Measurements from ENCODE around the gene SCN8A.
"Not testable (repeated sequence)": the region's sequence is repeated elsewhere in the genome, so short reads cannot be mapped to it uniquely, and the experiment has no call there.

The SCN8A gene

DNA sequence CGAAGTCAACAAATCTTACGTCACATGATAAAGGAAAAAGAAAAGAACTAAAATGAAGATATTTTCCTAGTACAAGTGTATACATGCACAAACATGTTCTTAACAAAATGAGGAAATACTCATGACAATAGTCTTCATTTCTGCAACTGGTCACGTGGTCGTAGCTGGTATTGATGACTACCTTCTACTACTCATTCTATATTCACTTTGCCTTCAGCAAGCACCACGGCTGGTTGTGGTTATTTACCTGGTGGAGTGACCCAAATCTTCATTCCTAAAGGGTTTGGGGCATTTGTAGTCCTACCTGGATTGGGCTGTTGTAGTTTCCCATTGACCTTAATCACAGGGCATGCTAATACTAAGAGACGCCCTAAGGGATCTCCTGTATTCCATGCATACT is 206.3 kb downstream of the SCN8A start:
- H3K27me3 Mint-ChIP-seq (ENCODE audit: low read depth): no peaks in the 10 kb centered on the region
- no peaks in the 10 kb centered on the region for H3K9me3 Mint-ChIP-seq
- H3K4me3 Mint-ChIP-seq: no peak overlapping the region
- TF ChIP-seq, protein P1, sequence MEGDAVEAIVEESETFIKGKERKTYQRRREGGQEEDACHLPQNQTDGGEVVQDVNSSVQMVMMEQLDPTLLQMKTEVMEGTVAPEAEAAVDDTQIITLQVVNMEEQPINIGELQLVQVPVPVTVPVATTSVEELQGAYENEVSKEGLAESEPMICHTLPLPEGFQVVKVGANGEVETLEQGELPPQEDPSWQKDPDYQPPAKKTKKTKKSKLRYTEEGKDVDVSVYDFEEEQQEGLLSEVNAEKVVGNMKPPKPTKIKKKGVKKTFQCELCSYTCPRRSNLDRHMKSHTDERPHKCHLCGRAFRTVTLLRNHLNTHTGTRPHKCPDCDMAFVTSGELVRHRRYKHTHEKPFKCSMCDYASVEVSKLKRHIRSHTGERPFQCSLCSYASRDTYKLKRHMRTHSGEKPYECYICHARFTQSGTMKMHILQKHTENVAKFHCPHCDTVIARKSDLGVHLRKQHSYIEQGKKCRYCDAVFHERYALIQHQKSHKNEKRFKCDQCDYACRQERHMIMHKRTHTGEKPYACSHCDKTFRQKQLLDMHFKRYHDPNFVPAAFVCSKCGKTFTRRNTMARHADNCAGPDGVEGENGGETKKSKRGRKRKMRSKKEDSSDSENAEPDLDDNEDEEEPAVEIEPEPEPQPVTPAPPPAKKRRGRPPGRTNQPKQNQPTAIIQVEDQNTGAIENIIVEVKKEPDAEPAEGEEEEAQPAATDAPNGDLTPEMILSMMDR (IDR thresholded peaks at IDR 0.05; ENCODE audit: unreplicated experiment in 3 of 3): no peak
- H3K36me3 Mint-ChIP-seq (ENCODE audit: low read depth): no peaks in the 10 kb centered on the region
- H3K4me1 Mint-ChIP-seq: no peaks in the 10 kb centered on the region
- H3K27ac Mint-ChIP-seq: no peak overlapping the region

DNA sequence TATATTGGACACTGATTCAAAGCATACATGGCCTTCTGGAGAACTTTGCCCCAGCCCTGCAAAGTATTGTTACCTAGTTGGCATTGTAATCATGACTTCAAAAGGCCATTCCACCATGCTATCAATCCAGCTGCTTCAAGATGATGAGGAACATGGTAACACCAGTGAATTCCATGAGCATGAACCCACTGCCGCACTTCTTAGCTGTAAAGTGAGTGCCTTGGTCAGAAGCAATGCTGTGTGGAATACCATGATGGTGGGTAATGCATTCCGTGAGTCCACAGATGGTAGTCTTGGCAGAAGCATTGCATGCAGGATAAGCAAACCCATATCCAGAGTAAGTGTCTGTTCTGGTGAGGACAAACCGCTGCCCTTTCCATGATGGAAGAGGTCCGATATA is 207.0 kb downstream of the SCN8A start:
- not testable (repeated sequence) for H3K27me3 Mint-ChIP-seq (ENCODE audit: low read depth); H3K27ac Mint-ChIP-seq; H3K4me3 Mint-ChIP-seq; H3K36me3 Mint-ChIP-seq (ENCODE audit: low read depth); H3K9me3 Mint-ChIP-seq; H3K4me1 Mint-ChIP-seq

- Mint-ChIP-seq H3K36me3 (ENCODE audit: low read depth) (no peaks in the 10 kb centered on the region), H3K27me3 (ENCODE audit: low read depth) (no peaks in the 10 kb centered on the region), H3K9me3 (no peaks in the 10 kb centered on the region), H3K4me1 (no peaks in the 10 kb centered on the region), H3K27ac (no peak overlapping the region), H3K4me3 (no peak overlapping the region)
- TF ChIP-seq, protein P1 (IDR thresholded peaks at IDR 0.05; ENCODE audit: unreplicated experiment in 3 of 3): no peak
These were observed 207.5 kb downstream of the SCN8A start for GRCh38 chr12:51798501-51798900.

DNA sequence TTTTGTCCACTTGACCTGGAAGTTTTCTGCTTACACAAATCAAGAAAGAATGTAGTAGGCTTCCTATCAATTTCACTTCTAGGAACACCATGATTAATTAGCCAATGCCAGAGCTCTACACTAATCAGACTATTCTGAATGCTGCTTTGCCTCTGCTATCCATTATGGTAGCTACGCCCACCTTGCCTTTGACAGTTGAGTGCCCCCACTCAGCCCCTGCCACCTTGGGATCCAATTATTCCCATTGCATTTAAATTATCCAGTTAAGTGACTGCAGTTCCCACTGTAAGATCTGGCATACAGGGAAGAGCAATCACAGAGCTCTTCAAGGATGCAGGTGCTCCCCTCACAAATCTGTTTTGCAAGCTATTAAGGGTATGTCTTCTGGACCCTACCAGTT is 210.0 kb downstream of the SCN8A start:
- Mint-ChIP-seq H3K27ac (no peak overlapping the region), H3K4me3 (no peak overlapping the region), H3K9me3 (no peaks in the 10 kb centered on the region), H3K4me1 (no peaks in the 10 kb centered on the region), H3K36me3 (ENCODE audit: low read depth) (no peaks in the 10 kb centered on the region), H3K27me3 (ENCODE audit: low read depth) (no peaks in the 10 kb centered on the region)
- TF ChIP-seq, protein P1 (IDR thresholded peaks at IDR 0.05; ENCODE audit: unreplicated experiment in 3 of 3): no peak

DNA sequence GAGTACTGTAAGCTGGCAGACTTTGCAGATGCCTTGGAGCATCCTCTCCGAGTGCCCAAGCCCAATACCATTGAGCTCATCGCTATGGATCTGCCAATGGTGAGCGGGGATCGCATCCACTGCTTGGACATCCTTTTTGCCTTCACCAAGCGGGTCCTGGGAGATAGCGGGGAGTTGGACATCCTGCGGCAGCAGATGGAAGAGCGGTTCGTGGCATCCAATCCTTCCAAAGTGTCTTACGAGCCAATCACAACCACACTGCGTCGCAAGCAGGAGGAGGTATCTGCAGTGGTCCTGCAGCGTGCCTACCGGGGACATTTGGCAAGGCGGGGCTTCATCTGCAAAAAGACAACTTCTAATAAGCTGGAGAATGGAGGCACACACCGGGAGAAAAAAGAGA is 215.9 kb downstream of the SCN8A start:
- H3K27me3 Mint-ChIP-seq (ENCODE audit: low read depth): no peaks in the 10 kb centered on the region
- no peak overlapping the region for H3K4me3 Mint-ChIP-seq
- H3K36me3 Mint-ChIP-seq (ENCODE audit: low read depth): no peaks in the 10 kb centered on the region
- H3K4me1 Mint-ChIP-seq: no peaks in the 10 kb centered on the region
- H3K27ac Mint-ChIP-seq: no peak overlapping the region
- TF ChIP-seq, protein P1 (IDR thresholded peaks at IDR 0.05; ENCODE audit: unreplicated experiment in 3 of 3): no peak
- no peaks in the 10 kb centered on the region for H3K9me3 Mint-ChIP-seq

DNA sequence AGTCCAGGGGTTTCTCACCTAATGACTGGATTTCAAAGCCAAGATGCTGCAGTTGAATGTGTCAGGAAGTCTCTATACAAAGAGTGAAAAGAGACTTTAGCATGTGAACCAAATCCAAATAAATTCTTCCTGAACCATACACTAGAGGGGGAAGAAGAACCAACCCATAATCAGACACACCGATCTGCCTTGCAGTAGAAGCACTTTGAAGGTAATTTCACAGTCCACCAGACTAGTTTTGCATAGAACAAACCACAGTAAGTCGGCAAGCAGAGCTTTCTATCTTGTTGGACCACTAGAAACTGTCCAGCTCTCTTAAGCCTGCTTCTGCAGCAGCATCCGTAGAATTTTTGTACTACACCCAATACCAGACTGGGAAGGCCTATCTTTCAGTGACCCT is 218.2 kb downstream of the SCN8A start:
- no peaks in the 10 kb centered on the region for H3K36me3 Mint-ChIP-seq (ENCODE audit: low read depth)
- TF ChIP-seq, protein P1 (IDR thresholded peaks at IDR 0.05; ENCODE audit: unreplicated experiment in 3 of 3): no peak
- H3K9me3 Mint-ChIP-seq: no peaks in the 10 kb centered on the region
- H3K4me3 Mint-ChIP-seq: no peak overlapping the region
- no peak overlapping the region for H3K27ac Mint-ChIP-seq
- H3K27me3 Mint-ChIP-seq (ENCODE audit: low read depth): peaks cover 9% of the 10 kb centered on the region
- H3K4me1 Mint-ChIP-seq: no peaks in the 10 kb centered on the region
